Uterus (tissue), 2 donors: ENCODE measurements around the gene BARHL1.

Source experiments
- CTCF ChIP-seq, 4 experiments: fragments of 200-600 bp in 2 of 4; fragments of 450-650 bp in 2 of 4; sonication (generic) in 2 of 4; IDR thresholded peaks; one replicate each; pipeline ENCODE4 v1.5.1; 2016 to 2019; ENCODE audit warnings: antibody characterized with exemption in 4 of 4, mild to moderate bottlenecking in 2 of 4, moderate library complexity in 1 of 4
- POLR2A ChIP-seq, 2 donors: fragments of 450-650 bp; IDR thresholded peaks; one replicate each; pipeline ENCODE4 v1.6.1; 2016; ENCODE audit warnings: antibody characterized with exemption in 2 of 2, mild to moderate bottlenecking in 1 of 2, moderate library complexity in 1 of 2

- TF ChIP-seq CTCF (IDR thresholded peaks at IDR 0.05) (no peak), POLR2A (IDR thresholded peaks at IDR 0.05) (no peak)
Observed at GRCh38 chr9:132589148-132590036, 7.0 kb downstream of the BARHL1 start.
